HG03520 (cell line): ENCODE results near the gene OR4D2.

Source experiments
- ATAC-seq: cut with Tn5 transposase; IDR thresholded peaks from one replicate; pipeline ENCODE4 v1.9.1; 2021; ENCODE audit warnings: mild to moderate bottlenecking, moderate library complexity; ENCODE audit not compliant: unreplicated experiment

Gene OR4D2

DNA sequence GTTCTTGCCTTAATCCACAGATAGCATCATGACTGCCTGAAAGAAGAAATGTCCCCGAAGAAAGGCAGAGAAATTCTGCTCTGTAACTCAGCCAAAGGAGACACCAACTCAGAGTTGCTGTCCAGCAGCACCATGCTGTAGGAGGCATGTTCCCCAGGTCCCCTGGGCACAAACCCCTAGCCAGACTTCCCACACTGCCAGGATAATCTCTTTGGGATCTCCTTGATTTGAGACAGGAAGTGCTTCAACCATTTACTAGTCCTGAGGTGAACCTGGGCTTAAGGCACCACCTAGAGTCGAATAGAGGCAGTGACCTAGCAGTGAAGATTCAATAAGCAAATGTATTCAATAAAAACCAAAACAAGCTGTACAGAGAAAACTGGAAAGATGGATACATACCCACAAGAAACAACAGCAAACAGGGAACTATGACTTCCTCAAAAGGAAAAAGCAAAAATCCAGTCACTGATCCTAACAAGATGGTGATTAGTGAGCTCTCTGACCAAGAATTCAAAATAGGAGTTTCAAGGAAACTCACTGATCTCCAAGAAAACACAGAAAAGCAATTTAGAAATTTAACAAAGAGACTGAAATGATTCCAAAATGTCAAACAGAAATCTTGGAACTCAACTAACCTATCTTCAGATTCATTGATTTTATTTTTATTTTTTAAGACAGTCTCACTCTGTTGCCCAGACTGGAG is 5.7 kb downstream of the OR4D2 start:
- ATAC-seq: no peak

DNA sequence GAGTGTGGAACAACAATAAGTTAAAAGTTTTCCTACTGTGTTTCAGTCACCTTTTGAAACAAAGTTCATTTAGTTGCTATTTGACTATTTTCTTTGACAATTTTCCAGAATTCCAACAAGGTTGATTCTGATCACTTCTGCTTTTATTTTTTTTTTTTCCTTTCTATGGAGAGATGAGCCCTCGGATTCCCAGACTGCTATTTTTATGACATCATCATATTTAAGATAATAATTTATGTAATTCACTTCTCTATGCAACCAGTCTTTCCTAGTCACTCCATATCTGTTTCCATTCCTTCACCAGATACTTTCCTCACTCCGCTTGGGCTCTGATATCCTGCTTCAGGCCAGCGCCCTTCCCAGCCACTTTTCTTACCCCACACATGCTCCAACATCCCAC is 8.1 kb downstream of the OR4D2 start:
- ATAC-seq: no peak

DNA sequence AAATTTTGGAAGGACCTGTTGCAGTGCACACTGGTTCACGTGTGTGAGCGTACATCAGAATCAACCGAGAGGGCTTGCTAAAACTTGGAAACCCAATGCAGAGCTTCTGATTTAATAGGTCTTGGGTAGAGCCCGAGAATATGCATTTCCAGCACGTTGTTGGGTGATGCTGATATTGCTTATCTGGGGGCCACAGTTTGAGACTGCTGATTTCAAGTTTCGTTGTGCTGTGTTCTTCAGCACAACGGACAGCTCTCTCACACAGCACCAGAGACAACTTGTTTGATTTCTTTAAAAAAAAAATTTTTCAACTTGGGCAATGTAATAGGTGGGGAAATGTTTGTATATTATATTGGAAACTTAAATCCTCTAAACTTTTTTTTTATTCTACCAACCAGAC is 9.4 kb downstream of the OR4D2 start:
- ATAC-seq: no peak

DNA sequence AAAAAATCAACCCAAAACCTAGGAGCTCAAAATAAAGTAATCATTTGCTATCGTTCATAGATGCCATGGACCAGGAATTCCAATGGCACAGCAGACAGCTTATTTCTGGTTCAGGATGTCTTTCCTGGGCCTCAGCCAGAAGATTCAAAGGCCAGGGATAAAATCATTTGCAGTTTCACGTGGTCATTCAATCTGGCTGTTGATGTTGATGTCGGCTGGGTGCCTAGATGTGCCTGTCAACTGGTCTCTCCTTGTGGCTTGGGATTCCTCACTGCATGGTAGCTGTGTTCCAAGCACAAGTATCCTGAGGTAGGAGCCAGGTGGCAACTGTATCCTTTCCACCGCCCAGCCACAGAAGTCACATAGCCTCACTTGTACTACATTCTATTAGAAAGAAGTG is 15.0 kb downstream of the OR4D2 start:
- no peak for ATAC-seq

DNA sequence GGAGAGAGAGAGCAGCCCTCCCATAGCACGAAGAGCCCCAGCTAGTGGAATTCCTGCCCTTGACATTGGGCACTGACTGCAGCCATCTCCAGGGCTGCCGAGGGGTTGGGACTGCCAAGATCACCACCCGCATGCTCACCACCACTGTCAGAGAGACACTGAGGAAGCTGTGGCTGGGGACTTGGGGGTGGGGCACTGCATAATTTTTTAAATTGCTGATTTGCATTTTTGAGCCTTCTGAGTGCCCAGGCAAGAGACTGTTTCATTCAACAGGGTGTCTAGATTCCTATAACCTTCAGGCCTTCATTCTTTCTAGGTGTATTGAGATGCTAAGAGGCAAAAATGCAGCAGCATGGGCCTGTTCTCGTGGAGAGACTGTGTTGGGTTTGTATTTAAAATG is 16.7 kb downstream of the OR4D2 start:
- no peak for ATAC-seq

DNA sequence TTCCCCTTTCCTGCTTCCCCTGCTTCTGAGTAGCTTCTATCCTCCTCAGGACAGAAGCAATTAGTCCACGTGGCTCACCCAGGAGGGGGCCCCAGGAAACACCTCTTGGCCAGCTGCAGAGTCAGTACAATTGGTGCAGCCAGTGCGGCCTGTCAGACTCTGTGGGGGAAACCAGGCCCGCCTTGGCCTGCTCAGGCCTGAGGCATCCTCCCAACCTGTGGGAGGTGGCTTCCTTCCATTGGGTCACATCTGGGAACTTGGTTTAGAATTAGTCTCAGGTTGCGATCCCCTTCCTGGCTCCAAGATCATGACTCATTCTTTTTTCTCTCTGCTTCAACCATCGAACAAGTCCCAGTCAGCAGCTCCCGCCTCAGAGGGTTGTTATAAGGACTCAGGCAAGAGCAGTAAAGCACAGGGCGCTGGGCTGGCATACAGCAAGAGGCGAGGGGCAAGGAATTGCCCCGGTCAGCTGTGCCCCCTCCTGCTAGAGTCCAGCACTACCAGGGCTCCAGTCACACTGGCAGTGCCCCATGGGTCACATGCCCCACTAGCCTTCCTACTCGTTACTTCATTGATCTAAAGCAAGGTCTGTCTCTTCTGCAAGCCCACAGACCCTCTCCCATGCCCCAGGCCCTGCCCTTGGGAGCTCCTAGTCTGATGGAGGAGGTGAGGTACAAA is 17.7 kb downstream of the OR4D2 start:
- ATAC-seq: no peak

DNA sequence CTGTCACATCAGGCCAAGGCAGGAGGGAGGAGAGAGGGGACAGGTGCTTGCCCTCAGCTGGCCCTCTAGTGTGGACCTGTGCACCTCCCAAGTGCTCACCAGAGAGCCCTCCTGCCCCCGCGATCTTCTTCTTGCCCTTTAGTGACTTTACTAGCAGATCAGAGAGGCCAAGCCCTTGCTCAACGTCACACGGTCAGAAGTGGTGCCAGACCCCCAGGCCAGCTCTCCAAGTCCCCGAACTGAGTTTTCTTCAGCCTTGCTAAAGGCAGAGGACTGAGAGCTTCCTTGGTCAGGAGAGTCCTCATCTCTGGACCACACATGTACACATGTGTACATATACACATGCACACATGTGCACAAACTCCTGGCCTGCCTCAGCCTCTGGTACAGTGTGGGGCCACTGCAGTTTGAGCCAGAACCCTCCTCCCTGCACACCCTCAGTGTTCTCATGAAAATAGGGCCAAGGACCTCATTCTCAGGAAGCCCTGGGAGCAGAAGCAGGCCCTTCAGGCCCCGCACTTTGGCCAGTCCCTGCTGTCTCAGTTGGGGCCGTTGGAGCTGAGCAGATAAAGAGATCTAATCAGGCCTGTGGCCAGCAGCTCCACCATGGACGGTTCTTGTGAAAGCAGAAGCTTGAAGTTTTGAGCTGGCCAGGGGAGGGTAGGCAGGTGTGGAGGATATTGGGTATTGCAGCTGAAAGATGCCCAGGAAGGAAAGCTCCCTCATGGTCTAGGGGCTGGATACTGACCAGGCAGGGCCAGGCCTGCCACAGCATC is 18.4 kb downstream of the OR4D2 start:
- ATAC-seq: no peak

DNA sequence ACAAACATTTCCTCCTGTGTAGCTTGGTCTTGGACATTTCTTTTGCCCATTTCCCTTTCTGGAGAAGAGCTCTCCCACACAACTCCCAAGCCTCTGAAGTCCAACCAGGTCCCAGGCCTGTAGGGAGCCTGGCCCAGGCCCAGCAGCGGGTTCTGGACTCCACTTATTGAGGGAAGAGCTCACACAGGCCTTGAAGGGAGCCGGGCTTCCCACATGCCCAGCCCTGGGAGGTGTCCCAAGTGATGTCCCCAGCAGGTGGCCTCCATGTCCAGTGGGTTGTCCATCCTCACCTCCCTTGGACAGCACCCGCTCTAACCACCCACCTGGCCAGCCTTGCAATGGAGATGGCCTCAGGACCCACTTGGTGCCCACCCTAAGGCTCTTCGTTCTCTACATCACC is 19.8 kb downstream of the OR4D2 start:
- no peak for ATAC-seq

DNA sequence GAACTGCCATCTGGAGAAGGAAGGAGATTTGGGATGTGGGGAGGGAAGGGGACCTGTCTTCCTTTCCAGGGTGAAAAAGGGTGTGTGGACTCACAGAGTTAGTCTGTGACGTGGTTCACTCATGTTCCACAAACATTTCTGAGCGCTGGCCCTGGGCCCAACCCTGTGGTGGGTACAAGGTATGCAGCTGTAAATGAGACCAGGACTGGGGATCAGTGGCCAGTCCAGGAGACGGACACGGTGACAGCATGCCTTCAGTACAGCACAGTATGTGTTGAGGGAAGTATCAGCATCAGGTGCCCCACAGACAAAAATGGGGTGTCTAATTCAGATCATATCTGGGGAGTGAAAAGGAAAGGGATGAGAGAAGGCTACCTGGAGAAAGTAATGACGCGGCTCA is 20.3 kb downstream of the OR4D2 start:
- ATAC-seq: no peak

DNA sequence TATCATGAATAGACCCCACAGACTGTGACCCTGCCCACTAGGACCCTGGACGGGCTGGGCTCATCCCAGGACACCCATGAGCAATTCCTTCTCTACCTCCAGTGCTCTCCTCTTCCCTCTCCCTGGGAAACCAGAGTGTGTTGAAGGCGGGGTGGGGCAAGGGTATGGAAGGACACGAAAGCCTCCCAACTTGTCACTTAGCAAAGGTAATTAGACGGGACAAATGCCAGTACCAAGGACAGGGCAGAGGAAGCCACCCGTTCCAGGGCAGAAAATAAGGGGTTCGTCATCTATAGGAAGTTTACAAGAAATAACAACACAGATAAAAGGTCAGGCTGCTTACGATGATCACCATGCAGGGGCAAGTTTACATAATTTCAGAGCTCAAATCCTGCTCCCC is 20.9 kb downstream of the OR4D2 start:
- ATAC-seq: no peak

DNA sequence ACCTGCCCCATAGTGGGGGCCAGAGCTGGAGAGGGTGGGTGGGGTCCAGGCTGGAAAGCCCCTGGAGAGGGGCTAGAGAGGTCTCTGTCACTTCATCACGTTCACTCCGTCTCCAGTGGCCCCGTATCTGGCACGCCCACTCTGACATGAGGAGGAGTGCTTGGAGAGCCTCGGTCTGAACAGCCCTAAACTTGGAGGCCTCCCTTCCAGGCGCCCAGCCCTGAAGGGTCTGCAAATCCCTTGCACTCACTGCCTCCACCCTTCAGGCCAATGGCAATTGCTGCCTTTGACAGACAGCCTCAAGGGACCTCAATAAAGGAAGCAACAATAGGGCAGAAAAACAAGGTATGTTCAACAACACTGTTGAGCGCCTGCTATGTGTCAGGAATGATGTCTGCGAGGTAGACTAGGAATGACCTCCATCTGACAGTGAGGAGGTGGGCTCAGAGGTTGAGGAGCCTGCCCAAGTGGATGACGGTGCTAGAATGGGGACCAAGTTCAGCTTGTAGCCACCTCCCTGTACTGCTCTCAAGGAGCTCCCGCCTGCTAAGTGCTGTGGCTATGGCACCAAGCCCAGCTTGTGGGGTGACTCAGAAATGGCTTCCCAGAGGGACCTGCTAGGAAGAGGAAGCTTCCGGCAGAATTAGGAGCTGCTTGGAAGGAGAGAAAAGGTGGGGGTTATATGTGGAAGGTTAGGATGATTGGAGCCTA is 22.8 kb downstream of the OR4D2 start:
- no peak for ATAC-seq

DNA sequence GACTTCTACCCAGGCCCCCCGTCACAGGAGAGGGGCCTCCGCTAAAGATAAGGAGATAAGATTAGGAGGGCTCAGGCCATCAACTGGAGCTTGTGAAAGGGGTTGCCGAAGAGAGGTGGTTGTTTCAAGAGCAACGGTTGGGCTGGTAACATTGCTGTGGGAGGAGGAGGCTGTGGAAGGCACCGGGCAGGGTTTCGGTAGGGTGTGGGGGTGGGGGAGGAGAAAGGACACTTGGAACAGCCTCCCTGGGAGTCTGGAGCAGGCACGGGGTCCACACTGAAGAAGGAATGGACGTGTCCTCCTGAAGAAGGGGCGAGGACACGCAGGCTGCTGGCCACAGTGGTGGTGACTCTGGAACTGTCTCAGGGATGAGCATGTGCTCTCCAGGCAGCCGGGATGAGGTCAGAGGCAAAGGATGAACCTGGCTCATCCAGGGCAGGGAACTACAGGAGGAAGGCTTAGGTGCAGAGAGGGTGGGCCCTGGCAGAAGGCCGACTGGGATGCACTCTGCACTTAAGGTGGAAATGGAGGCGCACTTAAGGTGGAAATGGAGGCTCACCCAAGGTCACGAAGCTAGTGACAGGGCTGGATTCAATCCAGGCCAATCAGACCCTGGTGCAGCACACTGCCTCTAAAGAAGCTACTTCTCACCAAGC is 24.6 kb downstream of the OR4D2 start:
- ATAC-seq: no peak

DNA sequence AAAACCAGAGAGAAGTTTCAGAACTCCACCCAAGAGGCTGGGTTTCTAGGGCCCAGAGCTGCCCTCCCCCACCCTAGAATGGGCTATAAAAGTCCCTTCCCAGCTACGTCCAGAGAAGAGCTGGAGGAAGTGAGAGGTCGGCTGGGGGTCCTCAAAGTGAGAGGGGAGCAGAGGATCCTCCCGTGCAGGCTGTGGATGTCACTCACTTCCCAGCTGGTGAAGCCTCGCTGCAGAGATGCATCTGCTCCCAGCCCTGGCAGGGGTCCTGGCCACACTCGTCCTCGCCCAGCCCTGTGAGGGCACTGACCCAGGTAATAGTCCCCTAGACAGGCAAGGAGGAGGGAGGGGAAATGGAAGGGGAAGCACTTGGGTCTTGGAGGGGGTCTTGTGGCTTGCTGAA is 25.8 kb downstream of the OR4D2 start, which contains the start of gene EPX:
Gene EPX (plus strand): TSS at position 115 of the 400 bp plus-strand sequence. CDS start 121 bp downstream, at position 236.
- ATAC-seq: no peak

DNA sequence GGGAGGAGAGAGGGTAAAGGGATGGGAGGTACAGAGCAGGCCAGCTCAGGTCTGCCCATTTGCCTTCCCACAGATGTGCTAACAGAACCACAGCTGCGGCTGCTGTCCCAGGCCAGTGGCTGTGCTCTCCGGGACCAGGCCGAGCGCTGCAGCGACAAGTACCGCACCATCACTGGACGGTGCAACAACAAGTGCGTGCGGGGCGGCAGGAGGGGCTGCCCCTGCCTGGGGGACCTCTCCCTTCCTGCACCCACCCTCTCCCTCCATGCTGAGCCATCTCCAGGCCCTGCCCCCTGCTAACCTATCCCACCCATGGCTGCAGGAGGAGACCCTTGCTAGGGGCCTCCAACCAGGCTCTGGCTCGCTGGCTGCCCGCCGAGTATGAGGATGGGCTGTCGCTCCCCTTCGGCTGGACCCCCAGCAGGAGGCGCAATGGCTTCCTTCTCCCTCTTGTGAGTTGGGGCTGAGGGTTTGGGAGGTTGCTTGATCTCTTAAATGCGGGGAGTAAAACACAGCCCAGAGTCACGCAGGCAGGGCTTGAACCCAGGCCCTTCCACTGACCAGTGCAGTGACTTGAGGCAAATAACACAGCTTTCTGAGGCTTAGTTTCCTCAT is 27.0 kb downstream of the OR4D2 start:
- no peak for ATAC-seq

DNA sequence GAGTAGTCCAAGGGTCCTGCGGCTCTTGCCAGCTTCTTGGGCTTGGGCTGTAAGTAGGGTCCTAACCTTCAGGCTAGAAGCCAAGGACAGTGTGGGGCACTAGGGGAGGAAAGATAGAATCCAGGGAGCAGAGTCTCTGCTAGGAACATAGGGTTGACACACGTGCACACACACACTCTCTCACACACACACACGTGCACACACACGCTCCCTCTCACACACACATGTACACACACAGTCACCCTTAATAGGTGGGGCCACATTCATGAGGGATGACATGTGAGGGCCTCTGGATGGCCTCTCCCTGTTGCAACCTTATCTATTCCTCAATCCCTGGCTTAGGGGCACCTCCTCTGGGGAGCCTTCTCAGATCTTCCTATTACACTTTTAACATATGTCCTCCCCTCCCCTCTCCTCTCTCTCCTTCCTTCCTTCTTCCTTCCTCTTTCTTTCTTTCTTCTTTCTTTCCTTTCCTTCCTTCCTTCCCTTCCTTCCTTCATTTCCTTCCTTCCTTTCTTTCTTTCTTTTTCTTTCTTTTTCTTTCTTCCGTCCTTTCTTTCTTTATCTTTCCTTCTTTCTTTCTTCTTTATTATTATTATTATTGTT is 28.8 kb downstream of the OR4D2 start:
- ATAC-seq: no peak

DNA sequence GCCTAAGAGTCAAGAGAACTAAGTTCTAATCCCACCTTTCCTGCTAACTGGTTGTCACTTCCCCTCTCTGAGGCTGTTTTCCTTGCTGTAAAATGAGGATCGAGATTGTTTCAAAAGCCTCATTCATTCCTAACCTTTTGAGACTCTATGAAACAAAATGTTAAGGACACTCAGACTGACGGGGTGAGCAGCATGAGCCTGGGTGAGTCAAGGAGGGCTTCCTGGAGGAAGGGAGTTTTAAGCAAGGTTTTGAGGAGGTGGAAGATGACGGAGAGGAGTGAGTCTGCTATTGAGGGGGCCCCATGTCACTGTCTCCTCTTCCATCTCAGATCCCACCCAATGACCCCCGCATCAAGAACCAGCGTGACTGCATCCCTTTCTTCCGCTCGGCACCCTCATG is 29.8 kb downstream of the OR4D2 start:
- no peak for ATAC-seq

DNA sequence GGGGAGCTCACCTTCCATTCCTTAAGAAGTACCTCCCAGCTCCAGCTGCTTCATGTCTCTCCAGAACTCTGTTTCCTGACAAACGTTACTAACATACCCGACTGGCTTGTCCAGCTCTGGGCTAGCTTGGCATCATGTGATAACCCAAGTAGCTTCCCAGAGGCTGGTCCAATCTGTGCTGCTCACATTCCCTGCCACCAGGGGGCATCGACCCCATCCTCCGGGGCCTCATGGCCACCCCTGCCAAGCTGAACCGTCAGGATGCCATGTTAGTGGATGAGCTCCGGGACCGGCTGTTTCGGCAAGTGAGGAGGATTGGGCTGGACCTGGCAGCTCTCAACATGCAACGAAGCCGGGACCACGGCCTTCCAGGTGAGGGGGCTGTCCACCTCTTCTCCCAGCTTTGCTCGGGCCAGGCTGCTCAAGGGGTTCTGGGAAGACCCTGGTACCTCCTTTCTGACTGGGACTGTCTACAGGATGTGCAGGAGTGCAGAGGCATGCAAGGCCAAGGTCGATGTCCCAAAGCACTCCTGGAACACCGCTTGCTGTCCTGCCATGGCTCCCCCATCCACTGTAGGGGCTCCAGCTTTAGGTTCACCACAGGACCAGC is 33.3 kb downstream of the OR4D2 start:
- ATAC-seq: no peak

DNA sequence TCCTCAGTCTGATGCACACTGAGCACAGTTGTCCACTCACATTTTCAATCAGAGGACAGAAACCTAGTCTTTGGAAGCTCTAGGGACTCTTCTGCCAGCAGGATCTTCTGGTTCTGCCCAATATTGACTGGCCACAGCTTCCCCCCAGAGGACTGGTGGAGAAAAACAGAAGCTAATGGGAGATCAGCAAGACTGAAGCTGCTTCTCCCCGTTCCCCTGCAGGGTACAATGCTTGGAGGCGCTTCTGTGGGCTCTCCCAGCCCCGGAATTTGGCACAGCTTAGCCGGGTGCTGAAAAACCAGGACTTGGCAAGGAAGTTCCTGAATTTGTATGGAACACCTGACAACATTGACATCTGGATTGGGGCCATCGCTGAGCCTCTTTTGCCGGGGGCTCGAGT is 36.1 kb downstream of the OR4D2 start:
- ATAC-seq: no peak

DNA sequence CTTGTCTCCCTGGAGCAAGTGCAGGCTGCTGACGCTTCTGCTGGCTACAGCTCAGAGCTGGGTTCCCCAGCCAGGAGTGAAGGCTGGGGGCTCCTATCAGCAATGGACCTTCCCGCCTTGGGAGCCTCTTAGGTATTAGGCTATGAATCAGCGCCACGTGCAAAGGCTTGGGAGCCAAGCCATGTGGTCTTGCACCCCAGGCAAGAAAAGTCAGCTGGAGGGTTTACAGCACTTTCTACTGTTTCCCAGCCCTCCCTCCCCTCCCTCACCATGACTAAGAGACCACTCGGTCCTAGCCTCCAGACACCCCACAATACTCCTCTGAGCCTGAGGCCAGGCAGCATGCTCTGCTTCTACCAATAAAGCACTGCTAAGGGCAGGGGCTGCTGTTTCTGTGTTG is 38.0 kb downstream of the OR4D2 start:
- no peak for ATAC-seq

DNA sequence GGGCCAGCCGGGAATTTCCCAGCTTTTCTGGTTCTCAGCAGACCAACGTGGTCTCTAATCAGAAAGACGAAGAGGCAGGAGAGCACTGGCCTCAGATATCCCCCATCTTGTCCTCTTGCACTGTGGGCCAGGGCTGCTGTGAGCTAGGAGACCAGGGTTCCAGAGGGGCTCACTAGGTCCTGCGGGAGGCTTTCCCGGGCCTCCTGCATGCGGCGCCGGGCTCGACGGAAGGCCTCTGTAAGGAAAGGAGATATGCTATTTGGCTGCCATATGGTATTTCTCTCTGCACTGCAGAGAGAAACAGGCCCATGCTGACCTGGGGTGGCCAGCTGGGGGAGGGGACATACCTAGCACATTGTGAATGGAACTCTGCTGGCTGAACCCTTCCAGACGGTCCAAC is 39.2 kb downstream of the OR4D2 start:
- ATAC-seq: no peak
